ENCODE measurements around the gene TMEM183A. TPM values are rescaled to one million over a fixed set of nuclear protein-coding genes. Genes with fewer than 3 reads are reported as not detected.

Gene TMEM183A
- total and polyA plus RNA-seq, 2 experiments from 2014 or later: 55.1 to 128 TPM

DNA sequence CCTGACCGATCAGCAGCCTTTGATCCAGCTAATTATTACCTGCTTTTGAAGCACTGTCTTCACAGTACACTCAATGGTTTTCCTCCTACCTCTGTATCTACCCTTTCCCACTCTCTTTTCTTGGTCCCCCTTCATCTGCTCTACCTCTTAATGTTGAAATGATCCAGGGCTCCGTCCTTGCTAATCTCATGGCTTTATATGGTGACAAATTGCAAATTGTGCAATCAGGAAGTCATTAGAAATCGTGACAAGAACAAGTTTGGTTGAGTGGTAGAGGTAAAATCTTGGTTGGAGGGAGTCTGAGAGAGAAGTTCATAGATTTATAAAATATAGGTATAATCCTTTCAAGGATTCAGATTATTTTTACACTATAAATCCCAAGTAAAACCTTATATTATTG, 30.5 kb upstream of the TMEM183A start:
- Histone ChIP-seq H3K27ac (ENCODE audit: low read depth) (no peak overlapping the region), H3K36me3 (ENCODE audit: insufficient read depth) (no peaks in the 10 kb centered on the region), H3K27me3 (ENCODE audit: insufficient read depth) (no peaks in the 10 kb centered on the region), H3K79me2 (replicated peaks; ENCODE audit: insufficient read depth) (no peaks in the 10 kb centered on the region), H3K4me1 (ENCODE audit: insufficient read depth) (peaks cover 11% of the 10 kb centered on the region), H4K20me1 (replicated peaks; ENCODE audit: insufficient read depth) (no peaks in the 10 kb centered on the region), H3K4me3 (no peak overlapping the region), H3K4me2 (no peak overlapping the region), H2AFZ (no peak overlapping the region), H3F3A (replicated peaks; ENCODE audit: low read depth) (no peaks in the 10 kb centered on the region), H3K9me2 (ENCODE audit: insufficient read depth) (no peaks in the 10 kb centered on the region)
- Mint-ChIP-seq H3K9me3 (no peaks in the 10 kb centered on the region), H3K27ac (no peak overlapping the region), H3K27me3 (ENCODE audit: insufficient read depth, low read depth, poor library complexity) (peaks cover 2% of the 10 kb centered on the region), H3K36me3 (ENCODE audit: low read depth) (no peaks in the 10 kb centered on the region), H3K4me1 (peaks cover 21% of the 10 kb centered on the region), H3K4me3 (no peak overlapping the region)
- no peak for DNase-seq (ENCODE audit: low spot score)
- TF ChIP-seq POLR2AphosphoS5 (IDR thresholded peaks at IDR 0.05; ENCODE audit: low read depth) (no peak), NANOG (IDR thresholded peaks at IDR 0.05; ENCODE audit: borderline replicate concordance) (no peak), EZH2phosphoT487 (IDR thresholded peaks at IDR 0.05; ENCODE audit: unreplicated experiment) (no peak), REST (IDR thresholded peaks at IDR 0.05; ENCODE audit: unreplicated experiment) (no peak), JUNB (IDR thresholded peaks at IDR 0.05; ENCODE audit: unreplicated experiment) (no peak), CREB1 (CRISPR knock-in tag; IDR thresholded peaks at IDR 0.05; ENCODE audit: low read depth) (no peak), EZH2 (IDR thresholded peaks at IDR 0.05; ENCODE audit: low read depth, unreplicated experiment) (no peak), ZNF331 (CRISPR knock-in tag; IDR thresholded peaks at IDR 0.05; ENCODE audit: low read depth) (no peak), ZNF114 (CRISPR knock-in tag; IDR thresholded peaks at IDR 0.05) (no peak), STAT1 (IDR thresholded peaks at IDR 0.05; ENCODE audit: unreplicated experiment) (no peak)
- TF ChIP-seq, protein P1, sequence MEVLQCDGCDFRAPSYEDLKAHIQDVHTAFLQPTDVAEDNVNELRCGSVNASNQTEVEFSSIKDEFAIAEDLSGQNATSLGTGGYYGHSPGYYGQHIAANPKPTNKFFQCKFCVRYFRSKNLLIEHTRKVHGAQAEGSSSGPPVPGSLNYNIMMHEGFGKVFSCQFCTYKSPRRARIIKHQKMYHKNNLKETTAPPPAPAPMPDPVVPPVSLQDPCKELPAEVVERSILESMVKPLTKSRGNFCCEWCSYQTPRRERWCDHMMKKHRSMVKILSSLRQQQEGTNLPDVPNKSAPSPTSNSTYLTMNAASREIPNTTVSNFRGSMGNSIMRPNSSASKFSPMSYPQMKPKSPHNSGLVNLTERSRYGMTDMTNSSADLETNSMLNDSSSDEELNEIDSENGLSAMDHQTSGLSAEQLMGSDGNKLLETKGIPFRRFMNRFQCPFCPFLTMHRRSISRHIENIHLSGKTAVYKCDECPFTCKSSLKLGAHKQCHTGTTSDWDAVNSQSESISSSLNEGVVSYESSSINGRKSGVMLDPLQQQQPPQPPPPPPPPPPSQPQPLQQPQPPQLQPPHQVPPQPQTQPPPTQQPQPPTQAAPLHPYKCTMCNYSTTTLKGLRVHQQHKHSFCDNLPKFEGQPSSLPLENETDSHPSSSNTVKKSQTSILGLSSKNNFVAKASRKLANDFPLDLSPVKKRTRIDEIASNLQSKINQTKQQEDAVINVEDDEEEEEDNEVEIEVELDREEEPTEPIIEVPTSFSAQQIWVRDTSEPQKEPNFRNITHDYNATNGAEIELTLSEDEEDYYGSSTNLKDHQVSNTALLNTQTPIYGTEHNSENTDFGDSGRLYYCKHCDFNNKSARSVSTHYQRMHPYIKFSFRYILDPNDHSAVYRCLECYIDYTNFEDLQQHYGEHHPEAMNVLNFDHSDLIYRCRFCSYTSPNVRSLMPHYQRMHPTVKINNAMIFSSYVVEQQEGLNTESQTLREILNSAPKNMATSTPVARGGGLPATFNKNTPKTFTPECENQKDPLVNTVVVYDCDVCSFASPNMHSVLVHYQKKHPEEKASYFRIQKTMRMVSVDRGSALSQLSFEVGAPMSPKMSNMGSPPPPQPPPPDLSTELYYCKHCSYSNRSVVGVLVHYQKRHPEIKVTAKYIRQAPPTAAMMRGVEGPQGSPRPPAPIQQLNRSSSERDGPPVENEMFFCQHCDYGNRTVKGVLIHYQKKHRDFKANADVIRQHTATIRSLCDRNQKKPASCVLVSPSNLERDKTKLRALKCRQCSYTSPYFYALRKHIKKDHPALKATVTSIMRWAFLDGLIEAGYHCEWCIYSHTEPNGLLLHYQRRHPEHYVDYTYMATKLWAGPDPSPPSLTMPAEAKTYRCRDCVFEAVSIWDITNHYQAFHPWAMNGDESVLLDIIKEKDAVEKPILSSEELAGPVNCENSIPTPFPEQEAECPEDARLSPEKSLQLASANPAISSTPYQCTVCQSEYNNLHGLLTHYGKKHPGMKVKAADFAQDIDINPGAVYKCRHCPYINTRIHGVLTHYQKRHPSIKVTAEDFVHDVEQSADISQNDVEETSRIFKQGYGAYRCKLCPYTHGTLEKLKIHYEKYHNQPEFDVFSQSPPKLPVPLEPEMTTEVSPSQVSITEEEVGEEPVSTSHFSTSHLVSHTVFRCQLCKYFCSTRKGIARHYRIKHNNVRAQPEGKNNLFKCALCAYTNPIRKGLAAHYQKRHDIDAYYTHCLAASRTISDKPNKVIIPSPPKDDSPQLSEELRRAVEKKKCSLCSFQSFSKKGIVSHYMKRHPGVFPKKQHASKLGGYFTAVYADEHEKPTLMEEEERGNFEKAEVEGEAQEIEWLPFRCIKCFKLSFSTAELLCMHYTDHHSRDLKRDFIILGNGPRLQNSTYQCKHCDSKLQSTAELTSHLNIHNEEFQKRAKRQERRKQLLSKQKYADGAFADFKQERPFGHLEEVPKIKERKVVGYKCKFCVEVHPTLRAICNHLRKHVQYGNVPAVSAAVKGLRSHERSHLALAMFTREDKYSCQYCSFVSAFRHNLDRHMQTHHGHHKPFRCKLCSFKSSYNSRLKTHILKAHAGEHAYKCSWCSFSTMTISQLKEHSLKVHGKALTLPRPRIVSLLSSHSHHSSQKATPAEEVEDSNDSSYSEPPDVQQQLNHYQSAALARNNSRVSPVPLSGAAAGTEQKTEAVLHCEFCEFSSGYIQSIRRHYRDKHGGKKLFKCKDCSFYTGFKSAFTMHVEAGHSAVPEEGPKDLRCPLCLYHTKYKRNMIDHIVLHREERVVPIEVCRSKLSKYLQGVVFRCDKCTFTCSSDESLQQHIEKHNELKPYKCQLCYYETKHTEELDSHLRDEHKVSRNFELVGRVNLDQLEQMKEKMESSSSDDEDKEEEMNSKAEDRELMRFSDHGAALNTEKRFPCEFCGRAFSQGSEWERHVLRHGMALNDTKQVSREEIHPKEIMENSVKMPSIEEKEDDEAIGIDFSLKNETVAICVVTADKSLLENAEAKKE (CRISPR knock-in tag; IDR thresholded peaks at IDR 0.05): no peak
- TF ChIP-seq, protein P2, sequence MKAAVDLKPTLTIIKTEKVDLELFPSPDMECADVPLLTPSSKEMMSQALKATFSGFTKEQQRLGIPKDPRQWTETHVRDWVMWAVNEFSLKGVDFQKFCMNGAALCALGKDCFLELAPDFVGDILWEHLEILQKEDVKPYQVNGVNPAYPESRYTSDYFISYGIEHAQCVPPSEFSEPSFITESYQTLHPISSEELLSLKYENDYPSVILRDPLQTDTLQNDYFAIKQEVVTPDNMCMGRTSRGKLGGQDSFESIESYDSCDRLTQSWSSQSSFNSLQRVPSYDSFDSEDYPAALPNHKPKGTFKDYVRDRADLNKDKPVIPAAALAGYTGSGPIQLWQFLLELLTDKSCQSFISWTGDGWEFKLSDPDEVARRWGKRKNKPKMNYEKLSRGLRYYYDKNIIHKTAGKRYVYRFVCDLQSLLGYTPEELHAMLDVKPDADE (IDR thresholded peaks at IDR 0.05): no peak
- TF ChIP-seq, protein P3, sequence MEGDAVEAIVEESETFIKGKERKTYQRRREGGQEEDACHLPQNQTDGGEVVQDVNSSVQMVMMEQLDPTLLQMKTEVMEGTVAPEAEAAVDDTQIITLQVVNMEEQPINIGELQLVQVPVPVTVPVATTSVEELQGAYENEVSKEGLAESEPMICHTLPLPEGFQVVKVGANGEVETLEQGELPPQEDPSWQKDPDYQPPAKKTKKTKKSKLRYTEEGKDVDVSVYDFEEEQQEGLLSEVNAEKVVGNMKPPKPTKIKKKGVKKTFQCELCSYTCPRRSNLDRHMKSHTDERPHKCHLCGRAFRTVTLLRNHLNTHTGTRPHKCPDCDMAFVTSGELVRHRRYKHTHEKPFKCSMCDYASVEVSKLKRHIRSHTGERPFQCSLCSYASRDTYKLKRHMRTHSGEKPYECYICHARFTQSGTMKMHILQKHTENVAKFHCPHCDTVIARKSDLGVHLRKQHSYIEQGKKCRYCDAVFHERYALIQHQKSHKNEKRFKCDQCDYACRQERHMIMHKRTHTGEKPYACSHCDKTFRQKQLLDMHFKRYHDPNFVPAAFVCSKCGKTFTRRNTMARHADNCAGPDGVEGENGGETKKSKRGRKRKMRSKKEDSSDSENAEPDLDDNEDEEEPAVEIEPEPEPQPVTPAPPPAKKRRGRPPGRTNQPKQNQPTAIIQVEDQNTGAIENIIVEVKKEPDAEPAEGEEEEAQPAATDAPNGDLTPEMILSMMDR (conservative IDR thresholded peaks at IDR 0.05; ENCODE audit: low read depth in 2 of 2): no peak
- no peak for ATAC-seq
